Uterus (tissue), 2 donors: Measurements from ENCODE around the gene PTCH1.

Experiments
- POLR2A ChIP-seq, 2 donors: fragments of 450-650 bp; IDR thresholded peaks; one replicate each; pipeline ENCODE4 v1.6.1; 2016; ENCODE audit warnings: antibody characterized with exemption in 2 of 2, mild to moderate bottlenecking in 1 of 2, moderate library complexity in 1 of 2
- TF ChIP-seq, protein P1 (sequence below), 4 experiments: fragments of 200-600 bp in 2 of 4; fragments of 450-650 bp in 2 of 4; sonication (generic) in 2 of 4; IDR thresholded peaks; one replicate each; pipeline ENCODE4 v1.5.1; 2016 to 2019; ENCODE audit warnings: antibody characterized with exemption in 4 of 4, mild to moderate bottlenecking in 2 of 4, moderate library complexity in 1 of 4

DNA sequence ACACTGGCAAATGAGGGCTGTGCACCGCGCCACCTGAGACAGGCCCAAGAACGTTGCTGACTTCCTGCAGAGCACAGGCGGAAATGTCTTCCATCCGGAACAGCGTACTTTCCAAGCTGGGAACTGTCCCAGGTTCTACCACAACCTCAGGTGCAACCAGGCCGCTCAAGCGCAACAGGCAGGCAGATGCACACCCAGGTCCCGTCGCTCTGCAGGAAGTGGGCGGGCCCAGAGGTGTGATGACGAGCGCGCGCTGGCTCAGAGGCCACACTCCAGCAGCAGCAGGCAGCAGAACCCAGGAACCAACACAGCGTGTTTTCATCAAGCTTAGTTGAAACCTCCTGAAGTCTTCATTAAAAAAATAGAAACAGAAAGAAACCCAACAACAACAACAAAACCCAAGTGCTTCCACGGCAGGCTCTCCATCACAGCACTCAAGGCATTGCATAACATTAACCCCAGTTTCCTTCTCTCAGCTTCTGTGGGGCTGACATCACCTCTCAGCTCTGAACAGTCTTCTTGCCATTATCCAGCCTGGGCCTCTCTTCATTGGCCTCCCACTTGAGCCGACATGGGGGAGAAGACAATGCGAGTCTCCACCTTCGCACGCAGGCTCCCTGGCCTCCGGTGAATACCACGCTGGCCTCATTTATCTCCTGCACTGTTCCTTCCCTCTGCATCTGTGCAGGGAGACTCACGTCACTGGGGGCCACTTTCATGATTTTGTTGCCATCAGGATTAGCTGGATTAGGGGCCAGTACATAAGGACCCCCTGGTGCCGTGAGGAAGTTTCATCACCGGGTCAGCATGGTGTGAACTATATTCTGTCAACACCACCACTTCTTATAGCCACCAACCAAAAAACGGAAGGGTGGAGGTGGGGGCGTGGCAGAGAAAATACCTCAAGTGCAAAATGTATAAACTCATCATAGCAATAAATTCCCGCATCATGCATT, 22.1 kb downstream of the PTCH1 start:
- TF ChIP-seq, protein P1, sequence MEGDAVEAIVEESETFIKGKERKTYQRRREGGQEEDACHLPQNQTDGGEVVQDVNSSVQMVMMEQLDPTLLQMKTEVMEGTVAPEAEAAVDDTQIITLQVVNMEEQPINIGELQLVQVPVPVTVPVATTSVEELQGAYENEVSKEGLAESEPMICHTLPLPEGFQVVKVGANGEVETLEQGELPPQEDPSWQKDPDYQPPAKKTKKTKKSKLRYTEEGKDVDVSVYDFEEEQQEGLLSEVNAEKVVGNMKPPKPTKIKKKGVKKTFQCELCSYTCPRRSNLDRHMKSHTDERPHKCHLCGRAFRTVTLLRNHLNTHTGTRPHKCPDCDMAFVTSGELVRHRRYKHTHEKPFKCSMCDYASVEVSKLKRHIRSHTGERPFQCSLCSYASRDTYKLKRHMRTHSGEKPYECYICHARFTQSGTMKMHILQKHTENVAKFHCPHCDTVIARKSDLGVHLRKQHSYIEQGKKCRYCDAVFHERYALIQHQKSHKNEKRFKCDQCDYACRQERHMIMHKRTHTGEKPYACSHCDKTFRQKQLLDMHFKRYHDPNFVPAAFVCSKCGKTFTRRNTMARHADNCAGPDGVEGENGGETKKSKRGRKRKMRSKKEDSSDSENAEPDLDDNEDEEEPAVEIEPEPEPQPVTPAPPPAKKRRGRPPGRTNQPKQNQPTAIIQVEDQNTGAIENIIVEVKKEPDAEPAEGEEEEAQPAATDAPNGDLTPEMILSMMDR (IDR thresholded peaks at IDR 0.05): no peak
- TF ChIP-seq POLR2A (IDR thresholded peaks at IDR 0.05): no peak
